Muscle of arm (tissue), 12 donors: ENCODE data around the gene TNFRSF1B. TPM values are rescaled to one million over a fixed set of nuclear protein-coding genes. Genes with fewer than 3 reads are reported as not detected.

Source experiments
- DNase-seq: peaks from one replicate; pipeline ENCODE4 v3.0.0-alpha.2; 2013
- polyA plus RNA-seq, 12 donors: library from polyadenylated mRNA; unstranded; fragments of 120-200 nt; gene quantifications; one replicate each; pipeline ENCODE4 v1.2.1, GENCODE V29; 2013; ENCODE audit not compliant: insufficient read length in 12 of 12

TNFRSF1B gene
- polyA plus RNA-seq, 12 donors: 9.3 to 15.3 (median 9.9) TPM; not detected in 1

DNA sequence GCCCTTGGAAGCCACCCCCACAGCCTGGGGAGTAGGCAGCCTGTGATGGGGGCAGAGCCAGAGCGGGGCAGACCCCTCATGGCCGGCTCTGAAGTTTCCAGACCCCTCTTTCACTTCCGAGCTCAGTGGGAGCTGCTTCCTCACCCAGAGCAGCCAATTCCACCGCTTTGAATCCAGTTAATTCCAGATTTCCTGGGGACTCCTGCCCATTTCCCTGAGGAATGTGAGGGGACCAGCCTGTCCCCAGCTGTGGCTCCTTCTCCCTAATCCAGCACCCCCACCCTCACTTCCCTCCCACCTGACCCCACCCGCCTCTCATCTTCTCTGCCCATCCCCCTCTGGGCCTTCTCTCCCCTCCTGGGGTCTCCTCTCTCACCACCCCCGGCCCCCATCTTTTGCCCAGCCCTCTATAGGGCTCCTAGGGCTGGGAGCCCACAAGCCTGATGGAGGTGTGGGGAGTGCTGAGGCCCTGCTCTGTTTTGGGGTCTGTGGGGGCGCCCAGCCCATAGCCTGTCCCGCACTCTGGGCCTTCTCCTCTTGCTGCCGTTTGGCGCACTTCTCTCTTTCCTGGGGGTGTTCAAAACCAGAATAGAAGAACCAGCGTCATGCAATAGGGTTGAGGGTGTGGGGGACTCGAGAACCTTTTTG, 26.2 kb upstream of the TNFRSF1B start:
- DNase-seq: no peak

DNA sequence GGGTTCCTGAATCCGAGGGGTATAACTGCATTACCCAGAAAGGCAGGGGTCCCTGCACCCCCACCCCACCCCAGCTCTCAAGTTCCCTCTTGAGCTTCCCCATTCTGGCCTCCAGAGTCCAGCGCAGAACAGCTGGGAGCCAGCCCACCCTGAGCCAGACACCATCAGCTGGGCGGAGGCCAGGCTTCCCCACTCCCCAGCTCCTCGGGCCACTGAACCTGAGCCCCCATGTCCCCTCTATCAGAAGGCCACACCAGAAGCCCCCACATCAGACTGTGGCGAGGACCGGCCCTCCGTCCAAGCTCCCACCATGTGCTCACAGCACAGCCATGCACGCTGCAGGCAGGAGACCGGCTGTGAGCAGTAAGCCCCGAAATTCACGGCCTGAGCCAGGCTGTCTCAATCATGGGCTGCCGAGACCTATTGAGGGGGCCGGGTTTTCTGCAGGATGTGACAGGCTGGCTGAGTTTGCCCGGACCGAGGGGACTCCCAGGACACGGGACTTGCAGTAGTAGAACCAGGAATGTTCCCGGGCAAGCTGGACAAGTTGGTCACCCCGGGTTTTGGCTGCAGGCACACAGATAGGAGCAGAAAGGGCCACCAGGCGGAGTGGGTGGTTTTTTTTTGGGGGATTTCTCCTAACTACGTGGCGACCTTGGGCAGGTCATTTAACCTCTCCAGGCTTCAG, 25.5 kb upstream of the TNFRSF1B start:
- DNase-seq: no peak

DNA sequence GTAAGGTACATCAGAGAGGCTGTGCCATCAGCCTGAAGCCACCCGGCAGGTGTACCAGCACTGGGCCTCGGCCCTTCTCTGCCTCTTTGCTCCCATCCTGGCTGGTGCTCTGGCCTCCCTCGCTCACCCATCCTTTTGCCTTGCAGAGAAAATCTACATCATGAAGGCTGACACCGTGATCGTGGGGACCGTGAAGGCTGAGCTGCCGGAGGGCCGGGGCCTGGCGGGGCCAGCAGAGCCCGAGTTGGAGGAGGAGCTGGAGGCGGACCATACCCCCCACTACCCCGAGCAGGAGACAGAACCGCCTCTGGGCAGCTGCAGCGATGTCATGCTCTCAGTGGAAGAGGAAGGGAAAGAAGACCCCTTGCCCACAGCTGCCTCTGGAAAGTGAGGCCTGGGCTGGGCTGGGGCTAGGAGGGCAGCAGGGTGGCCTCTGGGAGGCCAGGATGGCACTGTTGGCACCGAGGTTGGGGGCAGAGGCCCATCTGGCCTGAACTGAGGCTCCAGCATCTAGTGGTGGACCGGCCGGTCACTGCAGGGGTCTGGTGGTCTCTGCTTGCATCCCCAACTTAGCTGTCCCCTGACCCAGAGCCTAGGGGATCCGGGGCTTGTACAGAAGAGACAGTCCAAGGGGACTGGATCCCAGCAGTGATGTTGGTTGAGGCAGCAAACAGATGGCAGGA, 24.5 kb upstream of the TNFRSF1B start:
- no peak for DNase-seq

DNA sequence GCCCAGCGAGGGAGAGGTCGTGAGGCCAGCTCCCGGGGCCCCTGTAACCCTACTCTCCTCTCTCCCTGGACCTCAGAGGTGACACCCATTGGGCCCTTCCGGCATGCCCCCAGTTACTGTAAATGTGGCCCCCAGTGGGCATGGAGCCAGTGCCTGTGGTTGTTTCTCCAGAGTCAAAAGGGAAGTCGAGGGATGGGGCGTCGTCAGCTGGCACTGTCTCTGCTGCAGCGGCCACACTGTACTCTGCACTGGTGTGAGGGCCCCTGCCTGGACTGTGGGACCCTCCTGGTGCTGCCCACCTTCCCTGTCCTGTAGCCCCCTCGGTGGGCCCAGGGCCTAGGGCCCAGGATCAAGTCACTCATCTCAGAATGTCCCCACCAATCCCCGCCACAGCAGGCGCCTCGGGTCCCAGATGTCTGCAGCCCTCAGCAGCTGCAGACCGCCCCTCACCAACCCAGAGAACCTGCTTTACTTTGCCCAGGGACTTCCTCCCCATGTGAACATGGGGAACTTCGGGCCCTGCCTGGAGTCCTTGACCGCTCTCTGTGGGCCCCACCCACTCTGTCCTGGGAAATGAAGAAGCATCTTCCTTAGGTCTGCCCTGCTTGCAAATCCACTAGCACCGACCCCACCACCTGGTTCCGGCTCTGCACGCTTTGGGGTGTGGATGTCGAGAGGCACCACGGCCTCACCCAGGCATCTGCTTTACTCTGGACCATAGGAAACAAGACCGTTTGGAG, 23.7 kb upstream of the TNFRSF1B start:
- DNase-seq: no peak

DNA sequence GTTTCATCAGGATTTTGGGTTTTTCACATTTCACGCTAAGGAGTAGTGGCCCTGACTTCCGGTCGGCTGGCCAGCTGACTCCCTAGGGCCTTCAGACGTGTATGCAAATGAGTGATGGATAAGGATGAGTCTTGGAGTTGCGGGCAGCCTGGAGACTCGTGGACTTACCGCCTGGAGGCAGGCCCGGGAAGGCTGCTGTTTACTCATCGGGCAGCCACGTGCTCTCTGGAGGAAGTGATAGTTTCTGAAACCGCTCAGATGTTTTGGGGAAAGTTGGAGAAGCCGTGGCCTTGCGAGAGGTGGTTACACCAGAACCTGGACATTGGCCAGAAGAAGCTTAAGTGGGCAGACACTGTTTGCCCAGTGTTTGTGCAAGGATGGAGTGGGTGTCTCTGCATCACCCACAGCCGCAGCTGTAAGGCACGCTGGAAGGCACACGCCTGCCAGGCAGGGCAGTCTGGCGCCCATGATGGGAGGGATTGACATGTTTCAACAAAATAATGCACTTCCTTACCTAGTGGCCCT, 23.1 kb upstream of the TNFRSF1B start:
- DNase-seq: no peak

DNA sequence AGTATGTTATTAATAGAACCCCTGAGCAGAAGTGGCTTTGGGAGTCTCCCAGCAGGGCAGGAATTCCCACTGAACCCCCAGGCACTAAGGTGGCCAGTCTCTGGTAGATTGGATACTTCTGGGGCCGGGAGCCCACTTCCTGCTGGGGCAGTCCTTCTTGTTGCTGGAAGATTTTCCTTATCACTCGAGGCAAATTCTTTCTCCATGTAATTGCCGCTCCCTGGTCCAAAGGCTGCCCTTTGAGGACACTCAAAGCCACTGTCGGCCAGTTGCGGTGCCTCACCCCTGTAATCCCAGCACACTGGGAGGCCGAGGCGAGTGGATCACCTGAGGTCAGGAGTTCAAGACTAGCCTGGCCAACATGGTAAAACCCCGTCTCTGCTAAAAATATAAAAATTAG, 22.6 kb upstream of the TNFRSF1B start:
- no peak for DNase-seq

DNA sequence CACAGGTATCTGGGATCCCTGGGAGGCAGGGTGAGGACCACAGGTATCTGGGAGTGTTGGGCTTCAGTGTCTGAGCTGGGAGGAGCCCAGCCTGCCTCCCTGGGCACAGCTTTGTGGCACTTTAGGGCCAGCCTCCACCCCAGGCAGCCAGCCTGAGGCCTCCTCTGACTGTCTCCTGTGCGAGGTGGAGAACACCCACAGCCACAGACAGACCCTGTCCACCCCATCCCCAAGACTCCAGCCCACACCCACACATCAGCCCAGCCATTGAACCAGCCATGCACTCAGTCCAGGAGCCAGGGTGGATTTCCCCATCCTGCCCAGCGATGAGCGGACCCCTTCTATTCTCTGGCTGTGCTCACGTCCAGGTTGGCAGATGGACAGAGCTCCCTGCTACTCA, 21.8 kb upstream of the TNFRSF1B start:
- no peak for DNase-seq

DNA sequence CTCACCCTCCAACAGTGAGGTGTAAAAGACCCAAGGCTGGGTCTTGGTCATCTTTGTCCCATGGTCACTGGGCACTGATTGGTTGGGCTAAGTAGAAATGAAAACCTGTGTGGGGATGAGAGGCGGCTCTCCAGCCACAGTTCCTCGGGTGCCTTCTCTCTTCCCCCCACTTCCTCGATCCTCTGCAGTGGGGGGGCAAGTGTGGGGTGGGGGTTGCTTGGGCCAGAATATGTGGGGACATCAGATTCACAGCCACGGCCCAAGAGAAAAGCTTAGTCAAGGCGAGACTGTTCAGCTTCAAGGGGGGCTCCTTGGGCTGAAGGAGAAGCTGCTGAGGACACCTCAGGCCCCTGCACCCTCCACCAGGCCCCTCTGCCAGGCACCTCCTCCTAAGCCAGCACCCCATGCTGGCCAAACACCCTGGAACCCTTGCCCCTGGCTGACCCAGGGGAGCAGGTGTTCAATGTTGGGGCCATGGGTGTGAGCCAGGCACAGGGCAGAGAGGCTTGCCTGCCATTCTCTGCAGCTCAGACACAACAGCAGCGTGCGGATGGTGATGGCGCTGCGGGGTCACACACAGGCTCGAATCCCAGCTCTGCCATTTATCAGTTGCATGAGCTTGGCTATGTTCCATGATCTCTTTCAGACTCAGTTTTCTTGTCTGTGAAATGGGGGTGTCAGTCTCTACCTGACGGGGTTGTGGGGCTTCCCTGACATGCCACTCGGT, 21.0 kb upstream of the TNFRSF1B start:
- DNase-seq: no peak

DNA sequence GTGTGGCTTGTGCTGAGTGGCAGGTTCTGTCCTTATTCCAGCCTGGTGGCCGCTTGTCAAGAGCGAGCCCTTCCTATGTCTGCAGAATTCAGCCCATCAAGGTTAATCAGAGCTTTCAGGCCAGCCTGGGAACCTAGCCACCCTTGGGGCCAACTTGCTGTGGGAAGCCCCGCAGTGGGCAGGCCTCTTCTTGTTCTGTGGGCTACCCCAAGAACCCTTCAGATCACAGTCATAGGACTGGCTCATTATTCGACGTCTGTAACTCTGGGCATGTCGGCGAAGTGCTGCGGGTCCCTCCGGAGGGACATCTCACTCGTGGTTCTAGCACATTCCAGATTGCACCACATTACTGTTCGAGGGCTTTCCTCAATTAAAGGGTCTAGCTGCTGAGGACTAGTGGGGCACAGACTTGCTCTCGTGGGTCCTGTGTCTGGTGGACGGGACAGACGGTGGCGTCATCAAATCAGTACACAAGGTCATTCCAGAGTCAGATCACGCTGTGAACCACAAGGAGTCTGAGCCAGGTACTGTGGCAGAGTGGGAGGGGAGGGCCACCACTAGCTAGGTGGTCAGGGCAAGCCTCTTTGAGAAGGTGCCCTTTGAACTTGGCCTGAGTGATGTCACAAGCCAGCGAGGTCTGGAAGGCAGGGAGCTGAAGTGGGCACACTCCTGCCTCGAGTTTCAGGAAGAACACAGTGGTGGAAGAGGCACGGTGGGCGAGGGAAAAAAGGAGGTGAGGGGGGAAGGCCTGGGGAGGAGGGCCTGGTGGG, 20.3 kb upstream of the TNFRSF1B start:
- no peak for DNase-seq

DNA sequence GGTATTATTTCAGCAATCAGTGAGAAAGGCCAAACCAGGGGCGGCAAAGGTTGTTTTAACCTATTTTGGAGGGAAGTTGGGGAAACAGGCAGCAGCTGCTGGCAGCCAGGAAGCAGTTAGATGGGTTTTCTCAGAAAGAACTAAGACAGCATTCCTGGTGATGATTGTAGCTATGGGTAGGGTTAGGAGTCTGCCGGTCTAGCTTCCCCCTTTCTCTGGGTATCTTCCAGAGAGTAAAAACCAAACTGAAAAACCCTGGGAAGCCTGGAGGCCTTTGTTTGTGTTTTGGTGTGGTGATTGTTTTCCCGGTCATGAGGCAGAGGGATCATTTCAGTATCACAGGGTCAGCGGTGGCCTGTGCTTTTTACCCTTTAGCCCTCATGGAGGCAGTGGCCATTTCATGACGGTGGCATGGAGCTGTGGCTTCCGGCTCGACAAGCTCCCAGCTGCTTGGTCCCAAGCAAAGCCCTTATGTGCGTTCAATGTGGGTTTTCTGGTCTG, 19.5 kb upstream of the TNFRSF1B start:
- DNase-seq: no peak

DNA sequence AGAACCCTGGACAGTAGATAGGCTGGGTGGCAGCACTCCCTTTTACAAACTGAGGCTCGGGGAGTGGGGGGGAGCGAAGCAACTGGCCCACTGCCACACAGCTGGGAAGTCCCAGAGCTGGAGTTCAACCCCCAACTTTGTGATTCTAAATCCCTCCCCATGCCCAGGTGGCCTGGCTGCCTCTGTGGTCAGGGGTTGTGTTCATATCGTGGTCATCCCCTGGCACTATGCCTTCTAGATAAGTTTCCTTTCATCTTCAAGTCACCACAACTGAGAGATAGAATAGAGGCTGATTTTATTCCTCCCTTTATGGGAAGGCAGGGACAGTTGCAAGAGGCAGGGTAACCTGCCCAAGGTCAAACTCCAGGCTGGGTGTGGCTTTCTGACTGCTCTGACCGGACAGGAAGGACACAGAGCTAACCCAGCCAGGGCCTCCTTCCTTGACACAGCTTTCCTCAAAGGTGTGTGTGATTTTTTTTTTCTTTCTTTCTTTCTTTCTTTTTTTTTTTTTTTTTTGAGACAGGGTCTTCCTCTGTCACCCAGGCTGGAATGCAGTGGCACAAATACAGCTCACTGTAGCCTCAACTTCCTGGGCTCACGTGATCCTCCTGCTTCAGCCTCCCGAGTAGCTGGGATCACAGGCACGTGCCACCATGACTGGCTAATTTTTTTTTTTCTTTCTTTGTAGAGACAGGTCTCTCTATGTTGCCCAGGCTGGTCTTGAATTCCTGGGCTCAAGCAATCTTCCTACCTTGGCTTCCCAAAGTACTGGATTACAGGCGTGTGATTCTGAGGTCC, 18.4 kb upstream of the TNFRSF1B start:
- DNase-seq: no peak

DNA sequence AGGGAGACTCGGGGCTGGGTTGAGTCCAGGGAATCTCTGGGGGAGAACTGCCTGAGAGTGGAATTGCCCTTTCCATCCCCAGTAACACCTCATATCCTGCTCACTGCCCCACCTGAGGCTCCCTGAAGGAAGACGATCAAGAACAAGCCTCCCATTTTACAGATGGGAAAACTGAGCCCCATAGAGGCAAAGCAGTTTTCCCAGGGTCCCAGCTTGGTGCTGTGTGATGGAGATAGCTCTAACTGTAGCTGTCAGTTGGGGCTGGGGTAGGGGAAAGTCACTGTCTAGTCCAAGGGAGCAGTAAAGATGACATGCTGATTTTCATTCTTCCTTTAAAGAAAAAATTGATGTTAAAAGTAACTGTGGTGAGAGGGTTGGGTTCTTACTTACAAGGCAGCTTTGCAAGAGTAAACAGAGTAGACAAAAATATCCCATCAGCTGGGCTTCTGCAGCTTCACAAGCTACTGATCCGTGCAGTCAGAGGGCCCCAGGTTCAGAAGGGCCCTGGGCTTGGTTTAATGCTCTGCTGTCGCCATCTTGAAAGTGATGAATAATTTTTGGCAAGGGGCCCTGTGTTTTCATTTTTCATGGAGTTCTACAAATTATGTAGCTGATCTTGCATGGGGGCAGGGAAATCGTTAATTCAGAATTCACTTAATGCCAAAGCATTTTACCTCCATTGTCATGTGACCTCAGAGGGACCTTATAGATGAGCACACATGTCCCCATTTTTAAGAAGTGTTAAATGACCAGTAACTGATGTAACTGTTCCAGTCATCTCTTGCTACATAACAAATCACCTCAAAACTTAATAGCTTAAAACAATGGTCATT, 17.6 kb upstream of the TNFRSF1B start:
- no peak for DNase-seq

DNA sequence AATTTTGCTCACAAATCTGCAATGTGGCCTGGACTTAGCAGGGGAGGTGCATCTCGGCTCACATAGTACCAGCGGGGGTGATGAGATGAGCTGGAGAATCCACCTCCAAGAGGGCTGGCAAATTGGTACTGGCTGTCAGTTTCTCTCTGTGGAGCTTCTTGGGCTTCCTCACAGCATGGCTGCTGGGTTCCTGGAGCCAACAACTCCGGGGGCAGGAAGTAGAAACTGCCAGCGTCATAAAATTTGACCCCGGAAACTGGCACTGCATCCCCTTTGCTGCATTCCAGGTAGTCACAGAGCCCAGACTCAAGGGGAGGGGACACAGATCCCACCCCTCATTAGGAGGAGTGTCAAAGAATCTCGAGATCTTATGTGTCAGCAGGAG, 17.0 kb upstream of the TNFRSF1B start:
- DNase-seq: no peak

DNA sequence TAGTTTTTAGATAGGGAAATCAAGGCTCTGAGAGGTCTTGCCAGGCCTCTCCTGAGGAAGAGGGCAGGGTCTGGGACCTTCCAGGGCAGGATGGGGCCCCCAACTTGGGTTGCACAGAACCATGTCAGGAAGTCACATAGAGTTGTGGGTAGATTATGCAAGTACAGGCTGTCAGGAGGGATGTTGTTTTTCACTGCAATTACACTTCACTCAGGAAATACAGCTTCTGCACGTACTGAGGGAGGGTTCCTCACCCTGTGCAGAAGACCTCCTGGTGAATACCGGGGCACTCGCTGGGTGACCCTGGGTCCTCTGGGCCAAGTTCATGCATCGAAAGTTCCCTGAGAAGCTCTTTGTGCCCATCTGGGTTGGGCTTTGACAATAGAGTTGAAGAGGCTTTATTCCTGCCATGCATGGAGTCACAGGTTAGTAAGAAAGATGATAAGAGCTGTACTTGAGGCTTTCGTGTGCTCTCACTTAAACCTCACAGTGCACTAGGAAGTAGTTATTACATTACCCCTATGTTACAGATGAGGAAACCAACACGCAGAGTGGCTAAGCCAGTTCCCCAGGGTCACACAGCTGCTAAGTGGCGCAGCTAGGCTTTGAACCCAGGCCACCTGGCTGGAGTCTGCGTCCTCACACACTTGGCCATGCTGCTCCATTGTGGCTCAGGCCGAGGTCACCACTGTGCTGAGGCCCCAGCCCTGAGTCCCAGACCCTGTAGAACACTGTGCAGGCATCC, 16.2 kb upstream of the TNFRSF1B start:
- DNase-seq: no peak

DNA sequence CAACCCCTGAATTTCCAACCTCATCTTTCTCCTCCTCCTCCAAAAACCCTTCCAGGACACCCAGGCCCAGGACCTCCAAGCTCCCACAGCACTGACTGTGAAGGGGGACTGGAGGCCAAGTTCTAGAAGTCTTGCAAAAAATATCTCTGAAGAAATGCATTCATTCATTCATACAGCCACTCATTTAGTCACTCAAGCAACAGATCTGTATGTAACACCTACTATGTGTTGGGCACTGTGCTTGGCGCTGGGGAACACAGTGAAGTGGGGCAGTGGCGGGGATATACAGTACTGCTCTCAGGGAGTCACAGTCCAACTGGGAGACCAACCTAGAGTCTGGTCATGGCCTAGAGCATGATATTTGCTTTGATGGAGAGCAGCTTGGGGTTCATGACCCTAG, 15.3 kb upstream of the TNFRSF1B start:
- no peak for DNase-seq

DNA sequence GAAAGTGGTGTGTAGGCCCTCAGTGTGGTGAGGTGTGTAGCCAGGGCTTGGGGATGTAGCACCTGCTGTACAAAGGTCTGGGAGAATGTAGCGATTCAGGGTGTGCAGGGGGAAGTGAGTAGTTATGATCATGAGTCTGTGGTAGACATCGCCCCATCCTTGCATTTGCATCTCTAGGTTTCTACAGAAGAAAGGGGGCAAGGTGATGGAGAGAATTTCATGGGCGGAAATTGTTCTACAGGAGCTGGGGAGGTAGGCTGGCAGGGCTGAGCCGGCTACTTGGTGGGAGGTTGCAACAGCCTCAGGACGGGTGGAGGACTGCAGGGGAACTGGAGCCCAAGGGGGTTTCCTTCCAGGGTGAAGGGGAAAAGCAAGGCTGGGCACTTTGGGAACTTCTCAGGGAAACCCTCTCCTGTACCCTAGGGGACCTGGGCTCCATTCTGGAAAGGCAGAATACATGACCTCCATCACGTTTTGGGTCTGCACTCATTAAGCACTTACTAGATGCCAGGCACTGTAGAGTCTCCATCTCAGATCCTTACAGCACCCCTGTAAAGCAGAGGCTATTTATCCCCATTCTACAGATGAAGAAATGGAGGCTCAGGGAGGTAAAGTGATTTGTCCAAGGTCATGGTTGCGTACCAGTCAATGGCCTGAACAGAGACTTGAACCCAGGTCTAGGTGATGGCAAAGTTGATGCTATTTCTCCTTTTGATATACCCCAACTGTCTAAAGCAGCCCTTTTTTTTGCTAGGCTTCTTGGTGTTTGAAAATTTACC, 14.5 kb upstream of the TNFRSF1B start:
- no peak for DNase-seq

DNA sequence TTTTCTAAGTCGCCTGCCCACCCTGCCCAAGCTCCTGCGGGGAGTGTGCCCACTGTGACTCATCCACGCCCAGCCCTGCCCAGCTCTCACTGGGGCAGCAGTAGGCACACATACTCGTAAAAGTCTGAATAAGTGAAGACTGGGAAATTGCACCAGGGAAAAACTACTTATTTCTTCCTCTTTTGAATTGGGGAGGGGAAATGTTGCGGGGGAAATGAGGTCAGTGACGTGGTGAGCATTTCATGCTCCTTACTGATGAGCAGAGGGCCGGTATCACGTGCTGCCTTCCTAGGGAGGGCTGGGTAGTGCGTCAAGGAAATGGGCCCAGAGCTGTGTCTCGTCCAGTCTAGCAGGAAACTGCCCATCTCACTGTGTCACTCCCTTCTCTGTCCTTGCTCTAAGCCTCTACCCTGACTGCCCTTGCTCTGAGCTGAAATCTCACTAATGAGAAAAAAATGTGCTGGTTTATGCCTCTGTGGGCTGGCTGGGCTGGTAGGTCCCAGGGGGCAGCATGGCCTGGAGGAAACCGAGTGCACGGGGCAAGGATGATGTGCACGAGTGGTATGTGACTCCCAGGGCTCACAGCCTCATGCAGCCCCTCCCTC, 13.5 kb upstream of the TNFRSF1B start:
- no peak for DNase-seq
